Measurements from ENCODE around the gene ADM. TPM values are rescaled to one million over a fixed set of nuclear protein-coding genes. Genes with fewer than 3 reads are reported as not detected.

The ADM gene
- total RNA-seq, 1 donor: 103 TPM

- no peak for TF ChIP-seq CTCF (IDR thresholded peaks at IDR 0.05; ENCODE audit: insufficient read depth, low read length)
- no peak overlapping the region for H3K4me3 ChIP-seq (ENCODE audit: low read depth, low read length)
- DNase-seq (ENCODE audit: low read depth): no peak
These were observed 19.6 kb downstream of the ADM start for GRCh38 chr11:10324474-10324873.

- peak; percentile 97 for DNase-seq (ENCODE audit: low read depth)
- H3K4me3 ChIP-seq (ENCODE audit: low read depth, low read length): no peak overlapping the region
- TF ChIP-seq CTCF (IDR thresholded peaks at IDR 0.05; ENCODE audit: insufficient read depth, low read length): no peak
These were observed 20.6 kb downstream of the ADM start for GRCh38 chr11:10325277-10326011.

GRCh38 chr11:10326012-10326964 lies 21.4 kb downstream of the ADM start:
- no peak overlapping the region for H3K4me3 ChIP-seq (ENCODE audit: low read depth, low read length)
- no peak for TF ChIP-seq CTCF (IDR thresholded peaks at IDR 0.05; ENCODE audit: insufficient read depth, low read length)
- peak; percentile 90 for DNase-seq (ENCODE audit: low read depth)

- no peak for TF ChIP-seq CTCF (IDR thresholded peaks at IDR 0.05; ENCODE audit: insufficient read depth, low read length)
- DNase-seq (ENCODE audit: low read depth): peak; percentile 95
- H3K4me3 ChIP-seq (ENCODE audit: low read depth, low read length): no peak overlapping the region
These were observed 22.4 kb downstream of the ADM start for GRCh38 chr11:10327254-10327653.

GRCh38 chr11:10328314-10329098 lies 23.6 kb downstream of the ADM start:
- peak; percentile 80 for DNase-seq (ENCODE audit: low read depth)
- no peak for TF ChIP-seq CTCF (IDR thresholded peaks at IDR 0.05; ENCODE audit: insufficient read depth, low read length)
- H3K4me3 ChIP-seq (ENCODE audit: low read depth, low read length): no peak overlapping the region

- no peak for DNase-seq (ENCODE audit: low read depth)
- TF ChIP-seq CTCF (IDR thresholded peaks at IDR 0.05; ENCODE audit: insufficient read depth, low read length): no peak
These were observed 24.5 kb downstream of the ADM start for GRCh38 chr11:10329356-10329755.

More at GRCh38 chr11:10329356-10329755, 24.5 kb downstream of the ADM start:
- no peak overlapping the region for H3K4me3 ChIP-seq (ENCODE audit: low read depth, low read length)

Data from fibroblast of the aortic adventitia (primary cell).